Heart left ventricle (tissue), 16 donors: ENCODE measurements around the gene CYP11A1. TPM values are rescaled to one million over a fixed set of nuclear protein-coding genes. Genes with fewer than 3 reads are reported as not detected.
A peak's percentile ranks its signal among the peaks of the same experiment; 100 is the strongest.

Source experiments
- ATAC-seq, 4 donors: fragments of 200-7000 bp; cut with Tn5 transposase; one replicate each; pipeline ENCODE4 v1.9.1; 2020 to 2022; ENCODE audit warnings: moderate library complexity in 4 of 4, mild to moderate bottlenecking in 3 of 4, moderate number of reproducible peaks in 1 of 4
- DNase-seq, 5 donors: peaks; one replicate each; pipeline ENCODE4 v3.0.0-alpha.2; 2020
- H3K27ac ChIP-seq, 12 donors: fragments of 200-600 bp; sonication (generic) in 4 of 12; one replicate each; pipeline versions ENCODE4 v1.5.0 to v1.8.0; 2016 to 2022; ENCODE audit warnings: mild to moderate bottlenecking in 2 of 12
- H3K27me3 ChIP-seq, 9 donors: fragments of 200-600 bp; sonication (generic) in 2 of 9; one replicate each; pipeline versions ENCODE4 v1.5.1 to v1.8.0; 2016 to 2022; ENCODE audit warnings: mild to moderate bottlenecking in 3 of 9
- H3K36me3 ChIP-seq, 9 donors: fragments of 200-600 bp; sonication (generic) in 2 of 9; one replicate each; pipeline versions ENCODE4 v1.5.0 to v1.8.0; 2018 to 2022; ENCODE audit warnings: mild to moderate bottlenecking in 2 of 9
- H3K4me1 ChIP-seq, 12 donors: fragments of 200-600 bp; sonication (generic) in 4 of 12; one replicate each; pipeline versions ENCODE4 v1.5.0 to v1.8.0; 2016 to 2022; ENCODE audit warnings: mild to moderate bottlenecking in 3 of 12
- H3K4me3 ChIP-seq, 12 donors: fragments of 200-600 bp; sonication (generic) in 4 of 12; one replicate each; pipeline versions ENCODE4 v1.5.0 to v1.8.0; 2017 to 2022; ENCODE audit warnings: mild to moderate bottlenecking in 9 of 12, moderate library complexity in 4 of 12
- H3K9me3 ChIP-seq, 12 donors: fragments of 200-600 bp; sonication (generic) in 4 of 12; one replicate each; pipeline versions ENCODE4 v1.5.0 to v1.8.0; 2016 to 2022; ENCODE audit warnings: mild to moderate bottlenecking in 1 of 12
- POLR2A ChIP-seq, 2 donors: fragments of 450-650 bp; IDR thresholded peaks; one replicate each; pipeline ENCODE4 v1.6.1; 2017; ENCODE audit warnings: antibody characterized with exemption in 2 of 2, mild to moderate bottlenecking in 2 of 2, moderate library complexity in 2 of 2
- WGBS, 4 donors: extraction: QIAGEN DNeasy Blood & Tissue Kit in 2 of 4; methylation state at CpG; one replicate each; pipeline versions ENCODE4 v1.1.5 to v1.1.7; 2013 to 2018; 5-methylcytosine and 5-hydroxymethylcytosine counted together
- intact Hi-C, 10 donors: fragments of 100-400 bp; cut with DNase I; formaldehyde crosslinking; loops; one replicate each; pipeline versions ENCODE4 v1.11.1 to v1.14.2; 2022
- polyA plus RNA-seq, 2 donors: library from polyadenylated mRNA; stranded (reverse); fragments of 200-250 nt; gene quantifications; one replicate each; pipeline ENCODE4 v1.2.3, GENCODE V29; 2013
- total RNA-seq, 9 donors: library from RNA; depleted of rRNA in 2 of 9; stranded (reverse); fragments of >200 nt in 2 of 9; fragmentation: NEBNext Ultra II Directional in 3 of 9; extraction: Animal tissue kit (Norgen Biotek cat#: 25700) in 3 of 9; gene quantifications; one replicate each; pipeline versions ENCODE4 v1.1.0 to v1.2.4, GENCODE V29; 2016 to 2023
- TF ChIP-seq, protein P1 (sequence below), 12 donors: fragments of 200-600 bp; sonication (generic) in 4 of 12; IDR thresholded peaks; one replicate each; pipeline versions ENCODE4 v1.5.0 to v1.8.0; 2018 to 2022; ENCODE audit warnings: antibody characterized with exemption in 12 of 12, mild to moderate bottlenecking in 5 of 12
- donor health status: ischemic (EF 13 %, LVEDD 7.1; RV severe dilation, severe dysfunction).
- donor health status: healthy with polysubstance abuse.
- donor health status: DM: no; HTN: yes; CAD: no.
- donor health status: DM: no; HTN: no; CAD: no.
- donor health status: ischemic (EF 25% LVEDD 6.9; RV normal size, moderate dysfunction).
- donor health status: ischemic (EF 25% LVEDD 5.7; RV mildly dilated, moderate dysfunction).
- donor health status: healthy.
- donor health status: DM: yes; HTN: yes; CAD: no.
- donor health status: ischemic (EF 35%, LVEDD 5.7; RV mildly dilated, moderate dysfunction).
- donor health status: nonischemic (EF 11% LVEDD 7.7; RV severe dilation, severe dysfunction).
- donor health status: DM: yes; HTN: yes; CAD: no.
- donor health status: PGD.
- donor health status: ischemic (EF 29% LVEDD 5.4; RV normal size, mild dysfunction).
- donor health status: nonischemic (EF 23%, LVEDD 6.1; RV moderate dilation, normal function).

The CYP11A1 gene
- total and polyA plus RNA-seq, 11 donors = 0.07 to 3.4 (median 0.87) TPM

DNA sequence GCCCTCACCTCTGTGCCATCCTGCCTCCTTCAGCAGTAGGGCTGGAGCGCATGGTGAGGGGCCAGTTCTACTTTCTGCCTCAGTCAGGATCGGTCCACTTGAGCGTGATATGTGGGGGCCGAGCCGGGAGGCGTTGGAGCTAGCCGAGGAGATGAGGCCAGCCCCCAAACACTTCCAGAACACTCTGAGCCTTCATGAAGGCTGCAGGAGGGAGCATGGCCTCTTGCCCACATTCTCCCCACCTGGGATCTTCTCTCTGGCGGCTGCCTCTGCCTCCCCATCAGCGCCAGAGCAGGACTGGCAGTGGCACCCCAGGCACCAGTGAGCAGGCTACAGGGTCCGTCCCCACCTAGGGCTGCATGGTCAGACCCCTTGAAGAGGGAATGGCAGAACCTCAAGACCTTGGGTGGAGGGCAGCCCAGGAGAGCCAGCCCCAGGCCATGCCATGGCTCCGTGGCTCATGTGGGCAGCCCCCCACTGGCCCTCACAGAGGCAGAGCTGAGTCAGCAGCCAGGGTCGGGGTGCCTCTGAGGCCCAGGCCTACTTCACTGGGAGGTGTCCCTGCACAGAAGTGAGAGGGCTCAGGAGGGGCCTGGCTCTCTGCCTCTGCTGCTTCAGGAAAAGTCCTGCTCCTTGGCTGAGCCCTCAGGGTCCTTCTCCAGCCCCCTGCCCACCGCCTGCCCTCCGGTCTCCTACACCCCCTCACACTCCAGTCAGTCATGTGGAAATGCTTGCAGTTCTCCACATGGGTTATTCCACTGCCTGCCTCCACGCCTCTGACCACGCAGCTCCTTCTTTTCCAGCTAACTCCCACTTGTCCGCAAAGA is 28.1 kb upstream of the CYP11A1 start:
- Histone ChIP-seq H3K27me3 (no peaks in the 10 kb centered on the region), H3K4me1 (peaks cover 0 to 23% (median 0%) of the 10 kb centered on the region in 12 donors), H3K4me3 (no peak overlapping the region), H3K36me3 (no peaks in the 10 kb centered on the region), H3K9me3 (no peaks in the 10 kb centered on the region), H3K27ac (no peak overlapping the region)
- intact Hi-C loops = no loop called here
- TF ChIP-seq POLR2A (IDR thresholded peaks at IDR 0.05) = no peak
- TF ChIP-seq, protein P1, sequence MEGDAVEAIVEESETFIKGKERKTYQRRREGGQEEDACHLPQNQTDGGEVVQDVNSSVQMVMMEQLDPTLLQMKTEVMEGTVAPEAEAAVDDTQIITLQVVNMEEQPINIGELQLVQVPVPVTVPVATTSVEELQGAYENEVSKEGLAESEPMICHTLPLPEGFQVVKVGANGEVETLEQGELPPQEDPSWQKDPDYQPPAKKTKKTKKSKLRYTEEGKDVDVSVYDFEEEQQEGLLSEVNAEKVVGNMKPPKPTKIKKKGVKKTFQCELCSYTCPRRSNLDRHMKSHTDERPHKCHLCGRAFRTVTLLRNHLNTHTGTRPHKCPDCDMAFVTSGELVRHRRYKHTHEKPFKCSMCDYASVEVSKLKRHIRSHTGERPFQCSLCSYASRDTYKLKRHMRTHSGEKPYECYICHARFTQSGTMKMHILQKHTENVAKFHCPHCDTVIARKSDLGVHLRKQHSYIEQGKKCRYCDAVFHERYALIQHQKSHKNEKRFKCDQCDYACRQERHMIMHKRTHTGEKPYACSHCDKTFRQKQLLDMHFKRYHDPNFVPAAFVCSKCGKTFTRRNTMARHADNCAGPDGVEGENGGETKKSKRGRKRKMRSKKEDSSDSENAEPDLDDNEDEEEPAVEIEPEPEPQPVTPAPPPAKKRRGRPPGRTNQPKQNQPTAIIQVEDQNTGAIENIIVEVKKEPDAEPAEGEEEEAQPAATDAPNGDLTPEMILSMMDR (IDR thresholded peaks at IDR 0.05) = no peak
- DNase-seq (no peak), ATAC-seq (peak in 1 of 4 donors; percentile 24)
- WGBS, 4 donors = 93 to 98% (median 95%) methylated on average over 13 to 17 of the region's 17 CpGs

DNA sequence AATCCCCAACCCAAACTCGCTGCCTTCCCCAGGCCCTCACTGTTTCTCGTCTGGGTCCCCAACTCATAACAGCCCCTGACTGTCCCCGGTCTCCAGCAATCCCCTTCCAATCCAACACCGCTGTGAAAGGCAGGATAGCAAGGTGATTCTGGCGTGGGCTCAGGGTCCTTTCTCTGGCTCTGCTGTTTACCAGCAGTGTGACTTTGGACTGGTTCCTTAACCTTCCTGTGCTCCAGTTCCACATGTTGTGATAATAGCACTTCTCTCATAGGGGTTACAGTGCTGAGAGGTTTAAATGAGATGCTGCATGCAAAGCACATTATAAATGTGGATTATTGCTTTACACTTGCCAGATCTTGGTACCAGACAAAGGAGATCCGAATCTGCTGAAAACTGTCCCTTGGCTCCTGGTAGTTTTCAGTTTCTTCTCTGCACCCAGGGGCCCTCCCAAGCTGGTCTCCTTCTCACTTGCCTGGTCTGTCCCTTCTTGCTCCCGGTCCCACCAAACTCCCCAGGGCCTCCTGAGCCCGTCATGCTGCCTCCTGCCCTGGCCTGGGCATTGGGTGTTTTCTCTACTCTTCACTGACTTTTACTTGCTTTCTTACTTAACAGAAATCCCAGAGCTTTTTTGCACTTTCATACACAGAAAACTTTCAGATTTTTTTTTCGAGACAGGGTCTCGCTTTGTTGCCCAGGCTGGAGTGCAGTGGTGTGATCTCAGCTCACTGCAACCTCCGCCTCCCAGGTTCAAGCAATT is 26.8 kb upstream of the CYP11A1 start:
- no peaks in the 10 kb centered on the region for H3K27me3 ChIP-seq
- no peaks in the 10 kb centered on the region for H3K9me3 ChIP-seq
- H3K36me3 ChIP-seq = no peaks in the 10 kb centered on the region
- 92 to 94% (median 92%) methylated on average over 11 of the region's 11 CpGs for WGBS, 4 donors
- ATAC-seq (no peak), DNase-seq (no peak)
- intact Hi-C loops = no loop called here
- TF ChIP-seq, protein P1 (IDR thresholded peaks at IDR 0.05) = no peak
- TF ChIP-seq POLR2A (IDR thresholded peaks at IDR 0.05) = no peak
- no peak overlapping the region for H3K4me3 ChIP-seq
- no peak overlapping the region for H3K27ac ChIP-seq
- H3K4me1 ChIP-seq = peaks cover 0 to 13% (median 0%) of the 10 kb centered on the region in 12 donors

DNA sequence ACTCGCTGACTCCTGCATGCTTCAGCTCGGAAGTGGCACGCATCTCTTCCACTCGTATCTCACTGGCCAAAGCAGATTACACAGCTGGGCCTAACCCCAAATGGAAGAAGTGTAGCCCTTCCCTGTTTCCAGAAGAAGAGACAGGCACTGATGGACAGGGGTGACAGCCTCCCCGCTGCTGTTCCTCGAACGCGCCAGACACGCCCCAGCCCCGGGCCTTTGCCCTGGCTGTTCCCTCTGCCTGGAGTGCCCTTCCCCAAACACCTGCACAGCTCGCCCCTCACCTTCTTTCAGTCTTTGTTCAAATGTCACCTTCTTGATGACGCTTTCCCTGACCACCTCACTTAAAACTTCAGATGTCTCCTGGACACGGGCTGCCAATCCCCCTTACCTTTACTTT is 26.0 kb upstream of the CYP11A1 start:
- Histone ChIP-seq H3K27ac (no peak overlapping the region), H3K4me3 (no peak overlapping the region), H3K9me3 (no peaks in the 10 kb centered on the region), H3K27me3 (no peaks in the 10 kb centered on the region), H3K4me1 (peaks cover 0 to 12% (median 0%) of the 10 kb centered on the region in 12 donors), H3K36me3 (no peaks in the 10 kb centered on the region)
- ATAC-seq = no peak
- 92 to 94% (median 93%) methylated on average over 13 of the region's 13 CpGs for WGBS, 4 donors
- DNase-seq = no peak
- TF ChIP-seq, protein P1 (IDR thresholded peaks at IDR 0.05) = no peak
- TF ChIP-seq POLR2A (IDR thresholded peaks at IDR 0.05) = no peak
- intact Hi-C loops = no loop called here

DNA sequence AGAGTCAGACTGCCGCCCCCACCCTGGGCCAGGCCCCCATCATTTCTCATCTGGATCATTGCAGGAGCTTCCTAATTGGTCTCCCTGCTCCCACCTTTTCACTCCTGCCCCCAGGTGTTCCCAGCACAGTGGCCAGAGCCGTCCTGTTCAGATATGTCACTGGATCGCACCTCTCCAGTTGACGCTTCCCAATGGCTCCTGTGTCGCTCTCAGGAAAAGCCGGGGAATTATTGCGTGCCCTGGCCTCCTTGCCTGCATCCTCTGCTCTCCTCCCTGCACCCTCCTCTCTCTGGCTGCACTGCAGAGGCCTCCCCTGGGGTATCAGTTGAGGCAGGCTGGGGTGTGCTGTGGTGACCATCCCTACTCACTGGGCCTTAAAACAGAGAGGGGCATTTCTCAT is 25.5 kb upstream of the CYP11A1 start:
- H3K9me3 ChIP-seq = no peaks in the 10 kb centered on the region
- H3K4me3 ChIP-seq = no peak overlapping the region
- 89 to 92% (median 91%) methylated on average over 7 of the region's 7 CpGs for WGBS, 4 donors
- DNase-seq (no peak), ATAC-seq (no peak)
- no peaks in the 10 kb centered on the region for H3K27me3 ChIP-seq
- H3K36me3 ChIP-seq = no peaks in the 10 kb centered on the region
- peaks cover 0 to 12% (median 0%) of the 10 kb centered on the region in 12 donors for H3K4me1 ChIP-seq
- TF ChIP-seq POLR2A (IDR thresholded peaks at IDR 0.05) = no peak
- TF ChIP-seq, protein P1 (IDR thresholded peaks at IDR 0.05) = no peak
- intact Hi-C loops = no loop called here
- H3K27ac ChIP-seq = no peak overlapping the region
